Measurements from ENCODE around the gene SRGAP1.

Gene SRGAP1

DNA sequence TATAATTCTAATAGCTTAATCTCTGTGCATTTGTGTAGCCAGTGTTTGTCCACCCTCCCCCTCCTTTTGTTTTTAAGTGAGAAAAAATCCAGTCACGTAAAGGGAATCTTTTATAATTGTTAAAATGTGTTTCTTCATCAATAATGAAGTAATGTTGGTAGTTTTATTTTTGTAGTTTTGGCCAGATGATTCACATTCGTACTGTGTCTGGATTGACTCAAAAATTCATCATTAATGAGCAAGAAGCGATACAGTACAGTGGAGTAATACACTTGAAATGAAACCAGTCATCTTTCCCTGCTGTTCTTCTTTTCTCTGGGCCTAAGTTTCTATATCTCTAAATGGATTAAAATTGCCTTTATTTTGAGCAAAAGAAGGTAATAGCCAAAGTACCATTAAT, 86.5 kb downstream of the SRGAP1 start:
- DNase-seq (ENCODE audit: low read depth): no peak
- in situ Hi-C loops (cut with HindIII; ENCODE audit: low sequenced_read_pairs): no loop called here
- TF ChIP-seq, protein P1, sequence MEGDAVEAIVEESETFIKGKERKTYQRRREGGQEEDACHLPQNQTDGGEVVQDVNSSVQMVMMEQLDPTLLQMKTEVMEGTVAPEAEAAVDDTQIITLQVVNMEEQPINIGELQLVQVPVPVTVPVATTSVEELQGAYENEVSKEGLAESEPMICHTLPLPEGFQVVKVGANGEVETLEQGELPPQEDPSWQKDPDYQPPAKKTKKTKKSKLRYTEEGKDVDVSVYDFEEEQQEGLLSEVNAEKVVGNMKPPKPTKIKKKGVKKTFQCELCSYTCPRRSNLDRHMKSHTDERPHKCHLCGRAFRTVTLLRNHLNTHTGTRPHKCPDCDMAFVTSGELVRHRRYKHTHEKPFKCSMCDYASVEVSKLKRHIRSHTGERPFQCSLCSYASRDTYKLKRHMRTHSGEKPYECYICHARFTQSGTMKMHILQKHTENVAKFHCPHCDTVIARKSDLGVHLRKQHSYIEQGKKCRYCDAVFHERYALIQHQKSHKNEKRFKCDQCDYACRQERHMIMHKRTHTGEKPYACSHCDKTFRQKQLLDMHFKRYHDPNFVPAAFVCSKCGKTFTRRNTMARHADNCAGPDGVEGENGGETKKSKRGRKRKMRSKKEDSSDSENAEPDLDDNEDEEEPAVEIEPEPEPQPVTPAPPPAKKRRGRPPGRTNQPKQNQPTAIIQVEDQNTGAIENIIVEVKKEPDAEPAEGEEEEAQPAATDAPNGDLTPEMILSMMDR (IDR thresholded peaks at IDR 0.05; ENCODE audit: low read depth, low read length, missing control alignments): no peak
- no peak overlapping the region for H3K4me3 ChIP-seq (ENCODE audit: low read depth, low read length)

DNA sequence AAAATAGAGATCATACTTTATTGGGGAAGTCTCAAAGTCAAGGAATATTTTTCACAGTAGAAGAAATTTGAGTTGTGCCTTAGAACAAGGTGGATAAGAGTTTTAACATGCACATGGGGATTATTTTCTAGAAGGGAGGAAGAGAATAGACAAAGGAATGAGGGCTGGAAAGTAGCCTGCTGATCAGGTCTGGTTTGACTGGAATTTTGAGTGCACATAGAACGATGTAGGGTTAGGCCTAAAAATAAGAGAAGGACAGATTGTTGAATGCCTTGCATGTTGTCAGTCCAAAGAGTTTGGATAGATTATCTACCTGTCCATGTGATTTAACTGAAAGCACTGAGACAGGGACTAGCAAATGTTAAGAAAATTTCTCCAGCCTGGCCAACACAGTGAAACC, 87.2 kb downstream of the SRGAP1 start:
- in situ Hi-C loops (cut with HindIII; ENCODE audit: low sequenced_read_pairs): no loop called here
- TF ChIP-seq, protein P1 (IDR thresholded peaks at IDR 0.05; ENCODE audit: low read depth, low read length, missing control alignments): no peak
- no peak for DNase-seq (ENCODE audit: low read depth)
- H3K4me3 ChIP-seq (ENCODE audit: low read depth, low read length): no peak overlapping the region

DNA sequence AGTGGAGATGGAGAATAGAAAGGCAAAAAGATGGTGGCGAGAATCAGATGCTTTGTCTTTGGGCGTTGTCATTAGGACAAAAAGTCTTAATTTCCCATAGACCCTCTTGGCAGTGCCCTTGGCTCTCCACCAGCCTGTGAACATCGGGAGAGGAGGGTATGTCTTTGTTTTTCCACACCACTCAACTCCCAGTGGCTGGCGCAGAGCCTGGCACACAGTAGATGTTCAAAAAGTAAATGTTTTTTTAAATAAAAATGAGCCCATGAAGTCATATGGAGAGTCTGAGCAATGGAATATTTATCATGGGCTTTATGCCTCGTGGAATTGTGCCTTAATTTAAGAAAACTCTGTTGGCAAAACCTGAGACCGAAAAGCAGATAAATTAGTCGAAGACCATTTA, 90.4 kb downstream of the SRGAP1 start:
- TF ChIP-seq, protein P1 (IDR thresholded peaks at IDR 0.05; ENCODE audit: low read depth, low read length, missing control alignments): no peak
- no peak for DNase-seq (ENCODE audit: low read depth)
- no peak overlapping the region for H3K4me3 ChIP-seq (ENCODE audit: low read depth, low read length)
- in situ Hi-C loops (cut with HindIII; ENCODE audit: low sequenced_read_pairs): no loop called here

DNA sequence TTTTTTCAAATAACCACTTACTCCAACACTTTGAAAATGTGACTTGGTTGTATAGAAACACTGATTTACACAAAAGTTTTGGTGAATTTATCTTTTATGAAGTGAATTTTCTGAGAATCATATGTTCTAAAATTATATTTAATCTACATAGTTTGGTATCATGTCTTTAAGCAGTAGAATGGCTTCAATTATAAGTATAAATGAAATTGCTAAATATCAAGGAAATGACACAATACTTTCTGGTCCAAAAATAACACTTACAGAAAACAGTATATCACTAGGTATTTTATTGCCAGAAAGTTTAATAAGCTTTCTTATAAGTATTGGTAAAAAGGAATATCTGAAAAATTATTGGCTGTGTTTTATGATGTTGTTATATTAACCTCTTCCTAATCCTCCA, 90.9 kb downstream of the SRGAP1 start:
- no peak overlapping the region for H3K4me3 ChIP-seq (ENCODE audit: low read depth, low read length)
- no peak for DNase-seq (ENCODE audit: low read depth)
- TF ChIP-seq, protein P1 (IDR thresholded peaks at IDR 0.05; ENCODE audit: low read depth, low read length, missing control alignments): no peak
- in situ Hi-C loops (cut with HindIII; ENCODE audit: low sequenced_read_pairs): no loop called here

DNA sequence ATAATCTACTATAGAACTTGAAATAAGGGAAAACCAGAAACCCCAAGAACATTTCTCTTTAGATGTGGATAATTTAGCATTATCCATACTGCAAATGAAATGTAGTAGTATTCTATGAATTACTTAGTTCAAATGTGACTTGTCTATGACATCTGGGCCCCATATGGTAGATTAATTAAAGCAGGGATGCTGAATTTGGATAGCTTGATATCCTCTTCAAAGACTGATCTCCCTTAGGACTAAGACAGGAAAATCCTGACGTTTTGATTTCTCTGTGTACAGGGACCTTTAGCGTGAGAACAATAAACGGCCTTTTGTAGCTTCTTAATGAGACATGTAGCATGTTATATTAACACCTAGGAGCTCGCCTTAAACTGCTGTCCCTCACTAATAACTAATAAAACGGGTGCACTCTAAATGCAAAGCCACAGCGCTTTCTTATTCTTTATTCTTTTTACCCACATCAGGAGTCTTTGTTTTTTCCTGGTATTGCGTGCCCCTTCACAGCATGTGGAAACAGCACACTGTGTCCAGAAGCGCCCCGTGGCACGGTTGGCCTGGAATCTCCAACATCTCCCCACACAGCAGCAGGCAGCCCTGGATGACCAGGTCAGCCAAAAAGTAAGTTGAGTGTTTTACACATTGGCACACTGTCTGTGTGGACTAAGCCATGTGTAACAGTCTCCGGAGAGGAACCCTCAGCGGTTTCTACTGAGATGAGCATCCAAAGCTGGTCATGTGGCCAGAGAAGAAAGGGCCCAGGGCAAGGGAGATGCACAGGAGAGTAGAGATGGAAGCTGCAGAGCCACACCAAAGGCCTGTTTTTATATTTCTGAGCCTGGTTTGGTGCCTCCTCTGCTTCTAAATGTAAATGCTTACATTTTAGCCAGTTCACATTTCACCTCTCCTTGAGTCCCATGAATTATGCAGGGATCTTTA, 93.1 kb downstream of the SRGAP1 start:
- TF ChIP-seq, protein P1 (IDR thresholded peaks at IDR 0.05; ENCODE audit: low read depth, low read length, missing control alignments): no peak
- in situ Hi-C loops (cut with HindIII; ENCODE audit: low sequenced_read_pairs): no loop called here
- no peak for DNase-seq (ENCODE audit: low read depth)
- no peak overlapping the region for H3K4me3 ChIP-seq (ENCODE audit: low read depth, low read length)

DNA sequence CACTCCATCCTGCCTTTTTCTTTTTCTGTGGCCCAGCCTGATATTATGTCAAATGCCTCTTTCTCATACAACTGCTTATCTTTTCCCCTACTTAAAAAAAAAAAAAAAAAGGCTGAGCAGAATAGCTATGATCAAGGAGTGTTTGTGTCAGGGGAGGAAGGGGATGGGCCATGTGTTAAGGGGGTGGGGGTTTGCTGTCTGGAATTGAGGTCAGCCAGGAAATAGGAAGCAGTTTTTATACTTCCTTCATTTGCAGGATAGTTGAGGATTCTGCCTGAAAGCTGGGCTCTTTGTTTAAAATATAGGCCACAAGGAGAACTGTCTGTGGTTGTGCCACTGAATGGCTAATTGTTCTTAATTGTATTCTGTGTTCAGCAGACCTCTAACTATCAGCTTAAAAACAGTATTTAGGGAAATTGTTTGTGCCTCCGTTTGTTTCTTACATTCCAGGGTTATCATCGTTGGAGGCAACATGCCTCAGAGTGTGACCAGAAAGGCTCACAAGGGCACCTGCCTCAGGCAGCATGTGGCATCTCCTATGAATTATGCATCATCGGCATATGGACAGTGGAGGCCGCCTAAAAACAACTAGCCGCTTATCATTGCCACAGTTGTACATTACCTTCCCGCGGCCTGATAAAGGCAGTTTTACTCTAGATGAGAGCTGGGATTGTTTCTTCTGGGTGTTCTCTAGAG, 96.0 kb downstream of the SRGAP1 start:
- TF ChIP-seq, protein P1 (IDR thresholded peaks at IDR 0.05; ENCODE audit: low read depth, low read length, missing control alignments): no peak
- H3K4me3 ChIP-seq (ENCODE audit: low read depth, low read length): no peak overlapping the region
- in situ Hi-C loops (cut with HindIII; ENCODE audit: low sequenced_read_pairs): no loop called here
- DNase-seq (ENCODE audit: low read depth): no peak

Measured in astrocyte of the cerebellum (primary cell).